ENCODE measurements around the gene CCDC18. TPM values are rescaled to one million over a fixed set of nuclear protein-coding genes. Genes with fewer than 3 reads are reported as not detected.

The CCDC18 gene
- 10 to 100 TPM; 13.8 to 23.8 TPM for total RNA-seq
- 14.9 TPM for polyA plus RNA-seq (2013, experiment 1 of 2)
- polyA plus RNA-seq (2013, experiment 2 of 2), result 16.9 TPM
- long read RNA-seq, experiment 1, partial matches to known transcripts, result 2 of 4 reads
- long read RNA-seq, experiment 1, other reads (novel, unspliced or antisense), result 2 of 4 reads
- long read RNA-seq, experiment 2, partial matches to known transcripts, result 7 of 31 reads
- long read RNA-seq, experiment 2, other reads (novel, unspliced or antisense), result 24 of 31 reads
- long read RNA-seq, experiment 3, partial matches to known transcripts, result 4 of 14 reads
- long read RNA-seq, experiment 3, other reads (novel, unspliced or antisense), result 10 of 14 reads
- long read RNA-seq, experiment 4, partial matches to known transcripts, result 7 of 20 reads
- long read RNA-seq, experiment 4, other reads (novel, unspliced or antisense), result 13 of 20 reads

- peaks cover 11% of the 10 kb centered on the region for H3K36me3 ChIP-seq (ENCODE audit: control insufficient read depth, insufficient read depth, low read length)
- H3K4me1 ChIP-seq (ENCODE audit: control insufficient read depth, insufficient read depth, low read length), result peaks cover 4% of the 10 kb centered on the region
- no peak for DNase-seq
- peak within 1 kb of the TSS; percentile 96 for H3K4me3 ChIP-seq (ENCODE audit: low read length)
- no peak for TF ChIP-seq CTCF (conservative IDR thresholded peaks at IDR 0.05)
- peaks cover 4% of the 10 kb centered on the region for H3K36me3 Mint-ChIP-seq (ENCODE audit: low read depth)
- H3K27ac ChIP-seq (ENCODE audit: low read depth, low read length), result peak within 1 kb of the TSS; percentile 91
- peak within 1 kb of the TSS; percentile 97 for H3K4me3 Mint-ChIP-seq
- peak within 1 kb of the TSS; percentile 98 for H3K27ac Mint-ChIP-seq
- peak within 1 kb of the TSS; percentile 81 for H3K9ac ChIP-seq (ENCODE audit: extremely low read depth, low read length, poor library complexity, severe bottlenecking)
- H3K27me3 ChIP-seq (ENCODE audit: control insufficient read depth, insufficient read depth, low read length, poor library complexity, severe bottlenecking), result no peaks in the 10 kb centered on the region
- no peaks in the 10 kb centered on the region for H3K9me3 ChIP-seq (ENCODE audit: control insufficient read depth, low read length)
- WGBS, 2 experiments (ENCODE audit: insufficient coverage in 1 of 2, insufficient read length in 1 of 2), result 5 to 13% methylated on average over 16 to 42 of the region's 43 CpGs
- peaks cover 13% of the 10 kb centered on the region for H3K4me1 Mint-ChIP-seq
- H3K9me3 Mint-ChIP-seq, result no peaks in the 10 kb centered on the region
- H3K27me3 Mint-ChIP-seq (ENCODE audit: insufficient read depth), result no peaks in the 10 kb centered on the region
Measured at GRCh38 chr1:93180723-93181613, at the start of gene CCDC18. Gene CCDC18 (plus strand): TSS chr1:93180724. CDS start chr1:93183362, 2,638 bp downstream.

GRCh38 chr1:93132638-93133037, 47.9 kb upstream of the CCDC18 start:
- no peak for DNase-seq
- H3K27ac Mint-ChIP-seq, result no peak overlapping the region
- no peaks in the 10 kb centered on the region for H3K27me3 Mint-ChIP-seq (ENCODE audit: insufficient read depth)
- Histone ChIP-seq H3K27ac (ENCODE audit: low read depth, low read length) (no peak overlapping the region), H3K4me3 (ENCODE audit: low read length) (no peak overlapping the region), H3K4me1 (ENCODE audit: control insufficient read depth, insufficient read depth, low read length) (no peaks in the 10 kb centered on the region), H3K36me3 (ENCODE audit: control insufficient read depth, insufficient read depth, low read length) (peaks cover 69% of the 10 kb centered on the region), H3K9me3 (ENCODE audit: control insufficient read depth, low read length) (no peaks in the 10 kb centered on the region), H3K9ac (ENCODE audit: extremely low read depth, low read length, poor library complexity, severe bottlenecking) (no peak overlapping the region), H3K27me3 (ENCODE audit: control insufficient read depth, insufficient read depth, low read length, poor library complexity, severe bottlenecking) (no peaks in the 10 kb centered on the region)
- peaks cover 41% of the 10 kb centered on the region for H3K36me3 Mint-ChIP-seq (ENCODE audit: low read depth)
- H3K4me1 Mint-ChIP-seq, result no peaks in the 10 kb centered on the region
- TF ChIP-seq CTCF (conservative IDR thresholded peaks at IDR 0.05), result no peak
- H3K9me3 Mint-ChIP-seq, result no peaks in the 10 kb centered on the region
- H3K4me3 Mint-ChIP-seq, result no peak overlapping the region

GRCh38 chr1:93136445-93136844, 44.1 kb upstream of the CCDC18 start:
- Histone ChIP-seq H3K27ac (ENCODE audit: low read depth, low read length) (no peak overlapping the region), H3K4me1 (ENCODE audit: control insufficient read depth, insufficient read depth, low read length) (no peaks in the 10 kb centered on the region), H3K36me3 (ENCODE audit: control insufficient read depth, insufficient read depth, low read length) (peaks cover 88% of the 10 kb centered on the region), H3K27me3 (ENCODE audit: control insufficient read depth, insufficient read depth, low read length, poor library complexity, severe bottlenecking) (no peaks in the 10 kb centered on the region), H3K9me3 (ENCODE audit: control insufficient read depth, low read length) (no peaks in the 10 kb centered on the region), H3K9ac (ENCODE audit: extremely low read depth, low read length, poor library complexity, severe bottlenecking) (no peak overlapping the region), H3K4me3 (ENCODE audit: low read length) (no peak overlapping the region)
- Mint-ChIP-seq H3K27me3 (ENCODE audit: insufficient read depth) (no peaks in the 10 kb centered on the region), H3K4me1 (no peaks in the 10 kb centered on the region), H3K9me3 (no peaks in the 10 kb centered on the region), H3K4me3 (no peak overlapping the region), H3K36me3 (ENCODE audit: low read depth) (peaks cover 57% of the 10 kb centered on the region), H3K27ac (no peak overlapping the region)
- no peak for DNase-seq
- TF ChIP-seq CTCF (conservative IDR thresholded peaks at IDR 0.05), result no peak
- WGBS, 2 experiments (ENCODE audit: insufficient coverage in 1 of 2, insufficient read length in 1 of 2), result 97 to 100% methylated on average over 2 to 5 of the region's 5 CpGs
